Pancreas (tissue), 10 donors: Measurements from ENCODE around the gene PLEKHG2. TPM values are rescaled to one million over a fixed set of nuclear protein-coding genes. Genes with fewer than 3 reads are reported as not detected.

Source experiments
- ATAC-seq, 4 donors: fragments of 200-7000 bp; cut with Tn5 transposase; one replicate each; pipeline versions ENCODE4 v1.8.0 to v1.9.1; 2020; ENCODE audit warnings: mild to moderate bottlenecking in 4 of 4, moderate library complexity in 4 of 4
- DNase-seq, 6 donors: peaks; one replicate each; pipeline ENCODE4 v3.0.0-alpha.2; 2020
- FAIRE-seq: peaks from 2 replicates; lab custom pipeline; 2012; peaks lifted over from hg19 to GRCh38; lab: Jason Lieb, UNC
- H3K27ac ChIP-seq, 4 donors: fragments of 200-600 bp; sonication (generic); 1 replicate in 3 of 4; 2 replicates in 1 of 4; pipeline versions ENCODE4 v1.5.0 to v1.8.0; 2020
- H3K27me3 ChIP-seq, 4 donors: fragments of 200-600 bp; one replicate each; pipeline ENCODE4 v1.8.0; 2021
- H3K36me3 ChIP-seq, 3 donors: fragments of 200-600 bp; sonication (generic) in 1 of 3; one replicate each; pipeline versions ENCODE4 v1.5.0 to v1.8.0; 2020 to 2021
- H3K4me1 ChIP-seq, 3 donors: fragments of 200-600 bp; one replicate each; pipeline ENCODE4 v1.8.0; 2021
- H3K4me3 ChIP-seq, 4 donors: fragments of 200-600 bp; sonication (generic) in 2 of 4; one replicate each; pipeline versions ENCODE4 v1.5.0 to v1.8.0; 2020 to 2021
- H3K9me3 ChIP-seq, 4 donors: fragments of 200-600 bp; one replicate each; pipeline ENCODE4 v1.8.0; 2021
- WGBS, 2 donors: extraction: QIAGEN DNeasy Blood & Tissue Kit; methylation state at CpG; one replicate each; pipeline ENCODE4 v1.1.7; 2013; 5-methylcytosine and 5-hydroxymethylcytosine counted together
- intact Hi-C, 3 donors: fragments of 100-400 bp; cut with DNase I; formaldehyde crosslinking; loops; one replicate each; pipeline versions ENCODE4 v1.11.1 to v1.14.2; 2022
- polyA plus RNA-seq, 2 donors: library from polyadenylated mRNA; stranded (reverse); fragments of 200-250 nt; gene quantifications; one replicate each; pipeline ENCODE4 v1.2.3, GENCODE V29; 2013
- total RNA-seq, 6 donors: library from RNA; stranded (reverse); fragmentation: NEBNext Ultra II Directional in 4 of 6; extraction: Animal tissue kit (Norgen Biotek cat#: 25700) in 4 of 6; gene quantifications; one replicate each; pipeline versions ENCODE4 v1.2.1 to v1.2.4, GENCODE V29; 2021 to 2023
- TF ChIP-seq, protein P1 (sequence below), 4 donors: fragments of 200-600 bp; sonication (generic) in 3 of 4; IDR thresholded peaks; one replicate each; pipeline versions ENCODE4 v1.5.0 to v1.8.0; 2021; ENCODE audit warnings: antibody characterized with exemption in 4 of 4
- donor health status: healthy with polysubstance abuse.
- donor health status: DM: no; HTN: no; CAD: no; lungs with moderate emphysema.
- donor health status: DM: no; HTN: no; CAD: no.
- donor health status: control.
- donor health status: control.
- donor health status: Bipolar disorder and iron deficiency.
- donor health status: DM: yes; HTN: yes; CAD: no.
- donor health status: DM: no; HTN: no; CAD: no.
- donor health status: DM: no; HTN: no; CAD: no.
- donor health status: DM: yes; HTN: yes; CAD: no.

PLEKHG2 gene
- total and polyA plus RNA-seq, 8 donors = 3.1 to 15.0 (median 7.8) TPM

DNA sequence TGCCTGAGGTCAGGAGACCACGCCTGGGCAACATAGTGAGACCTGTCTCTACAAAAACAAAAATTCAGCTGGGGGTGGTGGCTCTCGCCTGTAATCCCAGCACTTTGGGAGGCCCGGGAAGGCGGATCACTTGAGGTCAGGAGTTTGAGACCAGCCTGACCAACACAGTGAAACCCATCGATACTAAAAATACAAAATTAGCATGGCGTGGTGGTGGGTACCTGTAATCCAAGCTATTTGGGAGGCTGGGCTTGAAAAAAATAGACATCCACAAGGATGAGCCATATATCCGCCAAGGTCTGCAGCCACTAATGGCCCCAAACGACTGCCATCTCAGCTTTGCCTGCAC is 20.2 kb downstream of the PLEKHG2 start:
- ATAC-seq (no peak), FAIRE-seq (no peak), DNase-seq (no peak)
- 97 to 99% methylated on average over 8 of the region's 8 CpGs for WGBS, 2 donors
- no peaks in the 10 kb centered on the region for H3K9me3 ChIP-seq
- H3K27me3 ChIP-seq = no peaks in the 10 kb centered on the region
- H3K4me1 ChIP-seq = peaks cover 10 to 19% (median 11%) of the 10 kb centered on the region in 3 donors
- H3K27ac ChIP-seq = no peak overlapping the region
- H3K36me3 ChIP-seq = peaks cover 4 to 26% (median 8%) of the 10 kb centered on the region in 3 donors
- no peak overlapping the region for H3K4me3 ChIP-seq
- TF ChIP-seq, protein P1, sequence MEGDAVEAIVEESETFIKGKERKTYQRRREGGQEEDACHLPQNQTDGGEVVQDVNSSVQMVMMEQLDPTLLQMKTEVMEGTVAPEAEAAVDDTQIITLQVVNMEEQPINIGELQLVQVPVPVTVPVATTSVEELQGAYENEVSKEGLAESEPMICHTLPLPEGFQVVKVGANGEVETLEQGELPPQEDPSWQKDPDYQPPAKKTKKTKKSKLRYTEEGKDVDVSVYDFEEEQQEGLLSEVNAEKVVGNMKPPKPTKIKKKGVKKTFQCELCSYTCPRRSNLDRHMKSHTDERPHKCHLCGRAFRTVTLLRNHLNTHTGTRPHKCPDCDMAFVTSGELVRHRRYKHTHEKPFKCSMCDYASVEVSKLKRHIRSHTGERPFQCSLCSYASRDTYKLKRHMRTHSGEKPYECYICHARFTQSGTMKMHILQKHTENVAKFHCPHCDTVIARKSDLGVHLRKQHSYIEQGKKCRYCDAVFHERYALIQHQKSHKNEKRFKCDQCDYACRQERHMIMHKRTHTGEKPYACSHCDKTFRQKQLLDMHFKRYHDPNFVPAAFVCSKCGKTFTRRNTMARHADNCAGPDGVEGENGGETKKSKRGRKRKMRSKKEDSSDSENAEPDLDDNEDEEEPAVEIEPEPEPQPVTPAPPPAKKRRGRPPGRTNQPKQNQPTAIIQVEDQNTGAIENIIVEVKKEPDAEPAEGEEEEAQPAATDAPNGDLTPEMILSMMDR (IDR thresholded peaks at IDR 0.05) = no peak
- intact Hi-C loops = no loop called here

DNA sequence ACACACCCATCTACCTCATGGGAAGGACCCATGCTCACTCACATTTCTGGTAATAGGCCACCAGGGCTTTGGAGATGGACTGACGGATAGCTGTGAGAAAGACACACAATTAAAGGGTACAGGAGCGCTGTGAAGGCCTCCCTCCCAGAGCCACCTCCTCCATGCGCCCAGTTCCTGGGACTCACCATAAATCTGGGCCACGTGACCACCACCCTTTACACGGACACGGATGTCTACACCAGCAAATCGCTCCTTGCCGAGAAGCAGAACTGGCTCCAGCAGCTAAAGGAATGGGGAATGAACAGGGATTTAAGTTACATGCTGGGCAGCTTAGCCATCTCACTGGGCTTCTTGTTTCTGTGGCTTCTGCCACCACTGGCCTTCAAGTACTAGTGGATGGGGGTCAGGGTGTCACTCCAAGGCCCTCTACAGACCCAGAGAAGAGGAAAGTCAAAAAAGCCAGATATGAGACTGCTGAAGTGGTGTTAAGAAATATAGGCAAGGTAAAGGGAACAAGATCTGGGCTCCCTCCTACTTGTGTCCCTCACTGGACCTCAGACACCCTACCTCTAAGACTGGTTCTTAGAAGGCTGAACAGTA is 21.1 kb downstream of the PLEKHG2 start:
- Histone ChIP-seq H3K4me1 (peaks cover 10 to 18% (median 11%) of the 10 kb centered on the region in 3 donors), H3K27ac (no peak overlapping the region), H3K4me3 (no peak overlapping the region), H3K9me3 (no peaks in the 10 kb centered on the region), H3K27me3 (no peaks in the 10 kb centered on the region), H3K36me3 (peaks cover 4 to 26% (median 8%) of the 10 kb centered on the region in 3 donors)
- WGBS, 2 donors = 94 to 96% methylated on average over 8 of the region's 8 CpGs
- intact Hi-C loops = no loop called here
- no peak for FAIRE-seq
- DNase-seq = no peak
- ATAC-seq = no peak
- TF ChIP-seq, protein P1 (IDR thresholded peaks at IDR 0.05) = no peak

- peak overlapping the region in 3 of 4 donors; percentile 73 to 95 (median 89) for H3K4me3 ChIP-seq
- no peaks in the 10 kb centered on the region for H3K27me3 ChIP-seq
- no peak for DNase-seq
- intact Hi-C loops = no loop called here
- TF ChIP-seq, protein P1 (IDR thresholded peaks at IDR 0.05) = no peak
- WGBS, 2 donors = 36 to 40% methylated on average over 10 of the region's 10 CpGs
- peaks cover 10 to 14% (median 11%) of the 10 kb centered on the region in 3 donors for H3K4me1 ChIP-seq
- H3K27ac ChIP-seq = peak overlapping the region in 1 of 4 donors; percentile 81
- no peak for ATAC-seq
- no peaks in the 10 kb centered on the region for H3K9me3 ChIP-seq
- peaks cover 4 to 26% (median 8%) of the 10 kb centered on the region in 3 donors for H3K36me3 ChIP-seq
- FAIRE-seq = no peak
These were observed 21.9 kb downstream of the PLEKHG2 start for GRCh38 chr19:39434123-39435076.

DNA sequence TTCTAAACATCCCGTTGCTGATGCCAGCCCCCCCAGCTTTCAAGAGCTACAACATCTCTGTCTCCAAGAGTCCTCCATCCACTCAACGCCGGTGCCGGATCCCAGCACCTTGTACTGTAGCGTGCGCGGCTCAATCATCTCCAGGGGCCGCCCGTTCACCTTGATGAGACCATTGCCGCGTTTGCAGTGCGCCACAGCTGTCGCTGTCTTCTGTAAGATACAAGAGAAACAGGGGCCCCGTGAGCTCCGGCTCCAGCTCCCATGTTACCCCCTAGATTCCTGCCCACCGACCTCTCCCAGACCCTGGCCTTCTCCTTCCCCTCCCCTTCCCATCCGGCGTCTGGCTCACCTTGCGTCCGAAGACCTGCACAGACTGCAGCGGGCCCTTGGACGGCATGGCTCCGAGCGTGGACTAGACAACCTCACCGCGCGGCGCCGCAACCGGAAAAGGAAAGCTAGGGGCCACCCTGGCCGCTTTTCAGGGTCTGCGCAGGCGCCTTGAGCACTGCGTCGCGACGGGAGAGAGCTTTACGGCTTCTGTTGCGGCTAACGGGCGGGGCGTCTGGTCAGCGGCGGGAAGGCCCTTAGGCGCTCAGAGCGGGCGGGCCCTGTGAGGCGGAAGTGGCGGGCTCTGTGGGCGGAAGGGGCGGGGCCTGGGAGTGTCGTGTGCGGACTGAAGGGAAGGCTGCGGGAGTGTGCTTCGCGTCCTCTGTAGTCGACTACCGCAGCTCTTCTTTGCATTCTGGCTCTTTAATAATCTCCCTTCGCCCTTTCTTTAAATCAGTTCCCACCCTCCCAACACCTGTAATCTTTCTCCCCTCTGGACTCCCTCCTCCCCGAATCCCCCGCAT is 23.3 kb downstream of the PLEKHG2 start, which contains the start of gene RPS16:
RPS16 (minus strand) TSS at position 451 of the 851 bp plus-strand sequence; CDS start at position 397, 54 bp downstream.
- DNase-seq = peak; percentile 98 to 100 (median 98)
- peak within 1 kb of the TSS; percentile 40 to 81 (median 70) for H3K27ac ChIP-seq
- no peak for FAIRE-seq
- no peaks in the 10 kb centered on the region for H3K9me3 ChIP-seq
- peaks cover 4 to 26% (median 8%) of the 10 kb centered on the region in 3 donors for H3K36me3 ChIP-seq
- peak within 1 kb of the TSS; percentile 73 to 98 (median 92) for H3K4me3 ChIP-seq
- intact Hi-C loops = no loop called here
- TF ChIP-seq, protein P1 (IDR thresholded peaks at IDR 0.05) = no peak
- 0% methylated on average over 54 to 61 of the region's 61 CpGs for WGBS, 2 donors
- no peaks in the 10 kb centered on the region for H3K27me3 ChIP-seq
- H3K4me1 ChIP-seq = peaks cover 10 to 14% (median 11%) of the 10 kb centered on the region in 3 donors
- ATAC-seq = peak; percentile 98 to 99 (median 98)
